SHP77 (cell line): ENCODE data around the gene SUN2.

Experiments
- DNase-seq, 2 experiments: peaks; one replicate each; lab custom pipeline; 2025; lab: John Stamatoyannopoulos, UW

SUN2 gene

DNA sequence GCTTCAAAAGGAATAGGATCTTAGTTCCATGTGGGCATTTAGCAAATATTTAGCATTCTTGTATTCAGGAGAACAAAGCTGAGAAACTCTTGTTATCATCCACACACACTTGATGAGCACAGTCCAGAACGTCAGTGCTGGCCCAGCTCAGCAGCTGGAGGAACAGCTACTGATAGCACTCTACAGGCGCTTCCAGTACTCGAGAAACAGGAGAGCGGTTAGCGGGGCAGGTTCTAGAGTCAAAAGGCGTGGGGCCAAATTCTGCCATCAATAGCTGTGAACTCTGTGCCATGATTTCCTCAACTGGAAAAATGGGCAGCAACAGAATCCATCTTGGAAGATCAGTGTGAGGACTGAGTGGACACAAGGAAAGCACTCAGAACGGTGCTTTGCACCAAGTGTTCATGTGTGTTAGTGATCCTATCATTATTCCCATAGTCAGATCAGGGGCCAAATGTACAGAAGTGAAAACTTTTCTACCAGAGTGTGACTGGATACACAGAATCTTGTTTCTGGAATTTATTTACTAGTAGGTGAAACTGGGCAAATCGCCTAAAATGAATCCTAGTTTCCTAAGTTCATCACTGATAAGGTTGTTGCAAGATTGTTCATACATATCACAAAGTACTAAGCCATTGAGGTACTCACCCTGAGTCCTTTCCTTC lies 58.2 kb downstream of the SUN2 start:
- no peak for DNase-seq

DNA sequence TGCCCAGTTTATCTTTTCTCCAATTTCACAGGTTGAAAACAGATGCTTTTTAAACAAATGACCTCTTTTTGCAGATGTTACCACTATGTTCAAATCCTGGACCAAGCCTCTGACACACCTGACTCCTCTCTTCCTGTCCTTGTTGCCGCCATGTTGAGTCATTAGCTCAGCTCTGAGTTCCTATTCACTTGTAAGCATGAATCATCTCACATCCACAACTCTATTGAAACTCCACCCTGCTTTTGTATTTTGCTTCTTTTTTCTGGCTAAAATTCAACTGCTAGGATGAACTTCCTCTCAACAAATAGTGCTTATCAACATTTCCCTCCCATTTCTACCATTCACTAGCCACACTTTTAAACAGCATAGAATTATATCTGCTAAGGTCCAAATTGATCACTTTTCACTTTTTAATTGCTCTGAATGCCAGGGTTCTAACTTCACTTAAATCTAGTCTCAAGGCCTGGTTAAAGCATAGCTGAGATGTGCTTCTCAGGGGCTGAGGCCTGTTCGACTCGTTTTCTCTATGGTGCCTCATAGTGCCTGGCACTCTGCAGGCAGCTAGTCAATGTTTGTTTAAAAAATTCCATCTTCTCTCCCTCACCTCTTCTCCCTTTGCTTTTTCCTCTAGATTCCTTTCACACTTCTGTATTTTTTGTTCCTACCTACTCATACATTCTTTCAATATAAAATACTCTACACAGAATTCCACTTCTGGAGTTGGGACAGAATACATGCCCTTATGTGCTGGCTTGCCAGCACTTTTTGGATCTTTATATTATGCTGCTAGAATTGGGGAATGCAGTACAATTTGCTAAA lies 59.0 kb downstream of the SUN2 start:
- DNase-seq, result no peak

DNA sequence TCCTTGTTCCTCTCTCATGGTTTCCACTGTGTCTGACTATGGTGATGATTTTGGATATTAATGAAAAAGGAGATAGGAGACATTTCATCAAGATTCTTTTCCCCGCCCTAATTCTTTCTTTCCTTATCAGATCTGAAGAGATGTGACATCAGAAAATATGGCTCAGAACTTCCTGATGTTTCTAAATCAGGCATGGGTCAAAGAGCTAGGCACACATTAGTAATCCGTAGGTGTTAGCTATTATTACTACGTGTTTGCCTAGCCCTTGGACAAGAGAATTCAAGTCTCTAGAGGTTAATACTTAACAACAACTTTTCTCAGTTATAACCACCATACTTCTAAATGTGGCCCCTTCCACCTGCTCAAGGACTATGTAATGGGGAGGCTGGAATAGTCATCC lies 60.9 kb downstream of the SUN2 start:
- DNase-seq, result no peak

DNA sequence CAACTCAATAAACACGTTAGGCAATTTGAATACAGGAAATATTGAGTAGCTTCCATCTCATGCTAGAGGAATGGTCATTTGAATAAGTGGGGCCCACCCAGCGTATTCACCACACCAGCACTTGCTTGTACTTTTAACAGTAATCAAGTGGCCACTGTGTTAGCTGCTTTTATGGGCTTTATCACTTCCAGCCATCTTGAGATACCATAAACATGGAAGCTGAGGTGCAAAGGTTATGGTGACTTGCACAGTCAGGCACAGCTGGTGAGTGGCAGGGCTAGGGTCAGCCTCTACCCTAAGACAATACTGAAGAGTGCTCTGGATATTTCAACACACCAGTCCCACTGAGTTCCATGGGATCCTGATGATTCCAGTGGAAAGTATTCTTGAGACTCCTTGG lies 61.7 kb downstream of the SUN2 start:
- no peak for DNase-seq

DNA sequence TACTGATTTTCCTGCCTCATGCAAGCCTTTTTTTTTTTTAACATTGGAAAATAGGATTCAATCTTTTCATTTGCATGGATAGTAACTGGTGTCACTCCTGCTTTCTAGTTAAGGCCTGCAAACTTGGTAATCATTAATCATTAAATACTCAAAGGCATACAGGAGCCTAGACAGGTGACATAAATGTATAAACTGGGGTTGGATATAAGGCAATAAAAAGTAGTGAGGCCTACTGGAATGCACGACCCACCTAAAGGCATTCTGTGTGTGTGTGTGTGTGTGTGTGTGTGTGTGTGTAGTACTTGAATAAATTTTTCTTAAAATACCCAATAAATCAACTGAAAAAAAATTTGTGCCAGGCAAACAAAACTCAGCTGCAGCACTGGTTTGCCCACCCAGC lies 66.1 kb downstream of the SUN2 start:
- DNase-seq, result no peak

DNA sequence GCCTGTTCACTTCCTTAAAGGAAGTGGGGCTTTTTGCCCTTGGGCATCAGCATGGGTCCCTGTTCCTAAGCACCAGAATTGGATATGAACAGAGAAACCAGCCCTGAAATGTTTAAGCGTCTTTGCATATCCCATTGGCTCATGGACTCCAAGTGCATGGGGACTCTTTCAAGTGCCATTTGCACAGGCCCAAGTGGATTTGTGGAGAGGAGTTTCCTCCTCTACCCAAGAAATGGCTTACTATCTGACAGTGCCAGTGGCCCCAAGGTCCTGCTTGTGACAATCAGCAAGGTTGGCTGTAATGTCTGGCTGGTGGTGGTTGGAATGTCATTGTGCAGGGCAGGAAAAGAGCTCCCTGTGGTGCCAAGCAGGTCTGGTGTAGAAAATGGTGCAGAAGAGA lies 70.0 kb downstream of the SUN2 start:
- no peak for DNase-seq

DNA sequence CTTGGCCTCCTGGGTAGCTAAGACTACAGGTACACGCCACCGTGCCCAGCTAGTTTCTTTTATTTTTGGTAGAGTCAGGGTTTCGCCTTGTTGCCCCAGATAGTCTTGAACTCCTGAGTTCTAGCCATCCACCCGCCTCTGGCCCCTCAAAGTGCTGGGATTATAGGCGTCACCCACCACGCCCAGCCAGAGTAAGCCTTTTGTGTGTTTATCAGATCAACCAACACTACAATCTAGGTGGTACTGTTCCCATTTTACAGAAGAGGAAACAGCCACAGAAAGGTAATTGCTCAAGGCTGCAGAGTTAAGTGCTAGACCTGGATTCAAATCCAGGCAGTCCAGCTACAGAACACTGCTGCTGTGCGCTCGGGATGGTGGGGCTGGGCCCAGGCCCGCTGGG lies 70.9 kb downstream of the SUN2 start:
- no peak for DNase-seq
